Astrocyte (in vitro differentiated cells and primary cell): ENCODE results near the gene AUP1.
"Not testable (repeated sequence)": the region's sequence is repeated elsewhere in the genome, so short reads cannot be mapped to it uniquely, and the experiment has no call there.

Experiments used
- CTCF ChIP-seq: IDR thresholded peaks from 2 replicates; pipeline ENCODE4 v1.5.1; 2011; ENCODE audit warnings: low read depth, mild to moderate bottlenecking, inconsistent platforms, low read length, moderate library complexity; ENCODE audit not compliant: insufficient read depth
- EZH2 ChIP-seq: IDR thresholded peaks from 2 replicates; pipeline ENCODE4 v1.6.1; 2012; ENCODE audit warnings: mild to moderate bottlenecking, low read length, inconsistent platforms; ENCODE audit not compliant: insufficient read depth

GRCh38 chr2:74561022-74561421, 31.5 kb upstream of the AUP1 start:
- not testable (repeated sequence) for TF ChIP-seq CTCF, EZH2
